Kidney epithelial cell (primary cell): ENCODE data around the gene LTBP1. TPM values are rescaled to one million over a fixed set of nuclear protein-coding genes. Genes with fewer than 3 reads are reported as not detected.

Experiments
- DNase-seq: peaks from one replicate; pipeline ENCODE4 v3.0.0-alpha.2; 2010; ENCODE audit warnings: low read depth
- H3K27me3 ChIP-seq: 2 replicates; pipeline ENCODE4 v1.6.0; 2011; ENCODE audit warnings: low read length; ENCODE audit not compliant: control insufficient read depth, insufficient read depth
- H3K36me3 ChIP-seq: 2 replicates; pipeline ENCODE4 v1.5.1; 2011; ENCODE audit warnings: low read length; ENCODE audit not compliant: control insufficient read depth, insufficient read depth
- H3K4me3 ChIP-seq: 2 replicates; pipeline ENCODE4 v1.5.1; 2011; ENCODE audit warnings: low read depth, mild to moderate bottlenecking, control low read depth, low read length
- CTCF ChIP-seq: IDR thresholded peaks from 2 replicates; pipeline ENCODE4 v1.5.1; 2011; ENCODE audit warnings: mild to moderate bottlenecking, moderate library complexity, low read length, control low read depth, inconsistent platforms; ENCODE audit not compliant: insufficient read depth, poor library complexity, severe bottlenecking
- total RNA-seq: library from RNA; depleted of rRNA; stranded (reverse); fragments of >200 nt; gene quantifications from 2 replicates; pipeline ENCODE4 v1.2.3, GENCODE V29; 2015

Gene LTBP1
- total RNA-seq, 1 donor from 2014 or later, result 39.3 TPM

- no peaks in the 10 kb centered on the region for H3K27me3 ChIP-seq
- H3K4me3 ChIP-seq, result no peak overlapping the region
- no peak for TF ChIP-seq CTCF
- no peaks in the 10 kb centered on the region for H3K36me3 ChIP-seq
- DNase-seq, result peak; percentile 63
Measured at GRCh38 chr2:33240178-33240577, 293.4 kb downstream of the LTBP1 start.

- Histone ChIP-seq H3K36me3 (no peaks in the 10 kb centered on the region), H3K27me3 (no peaks in the 10 kb centered on the region), H3K4me3 (no peak overlapping the region)
- TF ChIP-seq CTCF, result no peak
- no peak for DNase-seq
Measured at GRCh38 chr2:33241072-33241471, 294.3 kb downstream of the LTBP1 start.

- Histone ChIP-seq H3K4me3 (no peak overlapping the region), H3K36me3 (no peaks in the 10 kb centered on the region), H3K27me3 (no peaks in the 10 kb centered on the region)
- TF ChIP-seq CTCF, result no peak
- DNase-seq, result no peak
Measured at GRCh38 chr2:33241581-33241980, 294.8 kb downstream of the LTBP1 start.

- Histone ChIP-seq H3K27me3 (no peaks in the 10 kb centered on the region), H3K4me3 (no peak overlapping the region), H3K36me3 (no peaks in the 10 kb centered on the region)
- peak; percentile 37 for DNase-seq
- TF ChIP-seq CTCF, result no peak
Measured at GRCh38 chr2:33242845-33243244, 296.1 kb downstream of the LTBP1 start.

GRCh38 chr2:33246432-33246831 is 299.7 kb downstream of the LTBP1 start:
- Histone ChIP-seq H3K4me3 (no peak overlapping the region), H3K27me3 (no peaks in the 10 kb centered on the region), H3K36me3 (no peaks in the 10 kb centered on the region)
- no peak for DNase-seq
- no peak for TF ChIP-seq CTCF

- H3K4me3 ChIP-seq, result no peak overlapping the region
- no peaks in the 10 kb centered on the region for H3K36me3 ChIP-seq
- TF ChIP-seq CTCF, result no peak
- no peak for DNase-seq
- no peaks in the 10 kb centered on the region for H3K27me3 ChIP-seq
Measured at GRCh38 chr2:33247365-33247764, 300.6 kb downstream of the LTBP1 start.
